Duodenal mucosa (tissue), 2 donors: ENCODE results near the gene ARL16.

ENCODE experiments used
- H3K27ac ChIP-seq: one replicate; pipeline ENCODE4 v1.7.0; 2013; ENCODE audit warnings: low read depth, low read length
- H3K27me3 ChIP-seq, 2 donors: one replicate each; pipeline ENCODE4 v1.7.0; 2013; ENCODE audit warnings: low read length in 2 of 2, control low read depth in 1 of 2; ENCODE audit not compliant: insufficient read depth in 2 of 2, control insufficient read depth in 1 of 2
- H3K36me3 ChIP-seq, 2 donors: one replicate each; pipeline ENCODE4 v1.7.0; 2013; ENCODE audit warnings: low read length in 2 of 2, control low read depth in 1 of 2; ENCODE audit not compliant: insufficient read depth in 2 of 2, control insufficient read depth in 1 of 2
- H3K4me1 ChIP-seq, 2 donors: one replicate each; pipeline ENCODE4 v1.7.0; 2013; ENCODE audit warnings: low read length in 2 of 2, control low read depth in 1 of 2; ENCODE audit not compliant: insufficient read depth in 2 of 2, control insufficient read depth in 1 of 2
- H3K4me3 ChIP-seq, 2 donors: one replicate each; pipeline ENCODE4 v1.7.0; 2013; ENCODE audit warnings: low read length in 2 of 2, low read depth in 1 of 2
- H3K9ac ChIP-seq, 2 donors: one replicate each; pipeline ENCODE4 v1.7.0; 2013; ENCODE audit warnings: low read length in 2 of 2, low read depth in 1 of 2
- H3K9me3 ChIP-seq, 2 donors: one replicate each; pipeline ENCODE4 v1.7.0; 2013; ENCODE audit warnings: low read length in 2 of 2, control low read depth in 1 of 2; ENCODE audit not compliant: control insufficient read depth in 1 of 2

ARL16 gene

DNA sequence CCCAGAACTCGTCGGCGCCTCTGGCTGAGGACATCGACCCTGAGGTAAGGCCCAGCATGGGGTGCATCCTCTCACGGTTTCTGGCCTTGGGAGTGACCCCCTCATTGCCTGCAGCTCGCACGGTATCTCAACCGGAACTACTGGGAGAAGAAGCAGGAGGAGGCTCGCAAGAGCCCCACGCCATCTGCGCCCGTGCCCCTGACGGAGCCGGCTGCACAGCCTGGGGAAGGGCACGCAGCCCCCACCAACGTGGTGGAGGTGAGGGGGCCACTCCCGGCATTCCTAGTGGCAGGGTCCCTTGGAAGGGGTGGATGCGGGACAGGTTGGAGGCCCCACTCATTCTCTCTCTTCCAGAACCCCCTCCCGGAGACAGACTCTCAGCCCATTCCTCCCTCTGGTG lies 11.2 kb upstream of the ARL16 start:
- H3K27ac ChIP-seq: no peak overlapping the region
- no peak overlapping the region for H3K4me3 ChIP-seq
- H3K27me3 ChIP-seq: no peaks in the 10 kb centered on the region
- H3K36me3 ChIP-seq: peaks cover 50 to 93% of the 10 kb centered on the region in 2 donors
- H3K4me1 ChIP-seq: no peaks in the 10 kb centered on the region
- no peak overlapping the region for H3K9ac ChIP-seq
- no peaks in the 10 kb centered on the region for H3K9me3 ChIP-seq

DNA sequence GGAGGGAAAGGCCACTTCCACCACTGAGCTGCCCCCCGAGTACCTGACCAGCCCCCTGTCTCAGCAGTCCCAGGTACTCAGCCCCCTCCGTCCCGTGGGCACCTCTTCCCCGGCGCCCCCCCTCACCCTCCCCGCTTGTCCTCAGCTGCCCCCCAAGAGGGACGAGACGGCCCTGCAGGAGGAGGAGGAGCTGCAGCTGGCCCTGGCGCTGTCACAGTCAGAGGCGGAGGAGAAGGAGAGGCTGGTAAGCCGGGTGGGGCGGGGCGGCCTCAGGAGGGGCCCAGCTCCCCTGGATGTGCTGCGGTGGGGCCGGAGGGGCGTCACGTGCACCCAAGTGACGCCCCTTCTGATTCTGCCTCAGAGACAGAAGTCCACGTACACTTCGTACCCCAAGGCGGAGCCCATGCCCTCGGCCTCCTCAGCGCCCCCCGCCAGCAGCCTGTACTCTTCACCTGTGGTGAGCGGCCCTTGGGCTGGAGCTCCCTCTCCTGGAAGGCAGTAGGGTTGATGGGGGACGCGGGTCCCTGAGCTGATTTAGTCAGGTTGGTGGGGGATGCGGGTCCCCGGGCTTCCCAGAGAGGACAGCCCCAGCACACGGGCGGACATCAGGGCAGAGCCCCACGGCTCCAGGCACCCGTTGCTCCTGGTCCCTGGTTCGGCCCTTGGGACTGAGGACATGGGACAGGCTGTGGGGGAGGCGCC lies 10.1 kb upstream of the ARL16 start:
- no peak overlapping the region for H3K9ac ChIP-seq
- H3K4me1 ChIP-seq: no peaks in the 10 kb centered on the region
- H3K9me3 ChIP-seq: no peaks in the 10 kb centered on the region
- H3K27me3 ChIP-seq: no peaks in the 10 kb centered on the region
- H3K4me3 ChIP-seq: no peak overlapping the region
- H3K36me3 ChIP-seq: peaks cover 45 to 95% of the 10 kb centered on the region in 2 donors
- H3K27ac ChIP-seq: no peak overlapping the region

DNA sequence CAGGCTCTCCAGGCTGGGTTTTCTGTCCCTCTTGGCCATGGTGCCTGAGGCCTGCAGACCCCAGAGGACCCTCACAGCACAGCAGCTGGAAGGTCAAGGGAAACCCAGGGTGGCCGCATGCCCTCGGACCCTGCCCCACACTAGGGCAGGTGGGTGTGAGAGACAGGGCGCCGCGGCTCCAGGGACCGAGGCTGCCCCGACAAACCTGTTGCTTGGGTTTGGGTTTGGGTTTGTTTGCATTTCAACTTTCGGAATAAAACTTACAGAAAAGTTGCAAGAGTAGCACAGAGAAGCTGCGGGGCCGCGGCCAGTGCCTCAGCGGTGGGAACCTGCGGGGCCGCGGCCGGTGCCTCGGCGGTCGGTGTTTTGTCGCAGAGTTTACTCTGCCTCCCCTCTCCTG lies 8.0 kb upstream of the ARL16 start:
- H3K27ac ChIP-seq: no peak overlapping the region
- H3K4me1 ChIP-seq: no peaks in the 10 kb centered on the region
- H3K9ac ChIP-seq: no peak overlapping the region
- peaks cover 48 to 95% of the 10 kb centered on the region in 2 donors for H3K36me3 ChIP-seq
- no peak overlapping the region for H3K4me3 ChIP-seq
- no peaks in the 10 kb centered on the region for H3K9me3 ChIP-seq
- no peaks in the 10 kb centered on the region for H3K27me3 ChIP-seq

DNA sequence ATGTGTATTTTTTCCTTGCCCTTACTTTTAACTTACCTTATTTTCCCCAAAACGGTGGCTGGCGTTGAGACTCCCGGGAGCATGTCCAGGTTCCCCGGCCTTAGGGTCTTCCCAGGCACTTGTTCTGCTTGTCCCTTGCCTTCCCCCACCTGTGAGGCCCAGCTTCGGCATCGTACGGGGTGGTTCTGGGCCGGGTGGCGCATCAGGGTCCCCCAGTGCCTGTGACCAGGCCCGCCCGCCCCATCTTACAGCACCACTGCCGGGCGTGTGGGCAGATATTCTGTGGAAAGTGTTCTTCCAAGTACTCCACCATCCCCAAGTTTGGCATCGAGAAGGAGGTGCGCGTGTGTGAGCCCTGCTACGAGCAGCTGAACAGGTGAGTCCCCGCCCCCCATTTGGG lies 7.6 kb upstream of the ARL16 start:
- Histone ChIP-seq H3K9me3 (no peaks in the 10 kb centered on the region), H3K4me1 (no peaks in the 10 kb centered on the region), H3K27me3 (no peaks in the 10 kb centered on the region), H3K9ac (no peak overlapping the region), H3K4me3 (no peak overlapping the region), H3K36me3 (peaks cover 51 to 95% of the 10 kb centered on the region in 2 donors), H3K27ac (no peak overlapping the region)

DNA sequence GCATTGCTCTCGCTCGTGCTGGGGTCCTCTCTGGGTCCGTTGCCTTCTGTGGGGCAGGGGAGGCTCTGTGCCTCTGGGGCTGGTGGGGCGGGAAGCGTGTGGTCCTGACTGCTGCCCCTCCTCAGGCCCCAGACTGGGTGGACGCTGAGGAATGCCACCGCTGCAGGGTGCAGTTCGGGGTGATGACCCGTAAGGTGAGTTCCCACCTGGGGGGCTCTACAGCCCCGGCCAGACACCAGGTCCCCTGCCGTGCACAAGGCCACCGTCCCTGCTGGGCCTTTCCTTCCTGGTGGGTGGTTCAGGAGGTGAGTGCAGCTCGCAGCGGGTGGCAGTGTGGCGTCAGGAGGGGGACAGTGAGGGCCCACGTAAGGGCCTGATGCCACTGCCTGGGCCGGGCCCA lies 7.0 kb upstream of the ARL16 start:
- Histone ChIP-seq H3K9ac (no peak overlapping the region), H3K27me3 (no peaks in the 10 kb centered on the region), H3K36me3 (peaks cover 52 to 95% of the 10 kb centered on the region in 2 donors), H3K4me3 (no peak overlapping the region), H3K4me1 (peaks cover 1 to 2% of the 10 kb centered on the region in 2 donors), H3K27ac (no peak overlapping the region), H3K9me3 (no peaks in the 10 kb centered on the region)

DNA sequence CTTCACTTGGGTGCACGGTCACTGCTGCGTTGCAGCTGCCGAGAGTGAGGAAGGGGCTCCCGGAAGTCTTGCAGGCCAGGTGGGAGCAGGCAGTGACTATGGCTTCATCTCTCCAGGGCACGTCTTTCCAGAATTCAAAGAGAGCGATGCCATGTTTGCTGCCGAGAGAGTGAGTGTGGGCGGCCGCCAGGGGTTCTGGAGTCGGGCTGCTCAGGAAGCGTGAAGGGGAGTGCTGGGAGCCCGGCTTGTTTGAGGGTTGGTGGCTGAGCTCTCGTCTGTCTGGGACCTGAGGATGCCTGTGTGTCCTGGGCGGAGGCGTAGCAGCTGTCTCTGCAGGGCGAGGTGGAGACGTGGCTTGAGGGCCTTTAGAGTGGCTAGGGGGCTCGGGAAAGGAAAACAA lies 6.5 kb upstream of the ARL16 start:
- Histone ChIP-seq H3K9me3 (no peaks in the 10 kb centered on the region), H3K36me3 (peaks cover 48 to 91% of the 10 kb centered on the region in 2 donors)

DNA sequence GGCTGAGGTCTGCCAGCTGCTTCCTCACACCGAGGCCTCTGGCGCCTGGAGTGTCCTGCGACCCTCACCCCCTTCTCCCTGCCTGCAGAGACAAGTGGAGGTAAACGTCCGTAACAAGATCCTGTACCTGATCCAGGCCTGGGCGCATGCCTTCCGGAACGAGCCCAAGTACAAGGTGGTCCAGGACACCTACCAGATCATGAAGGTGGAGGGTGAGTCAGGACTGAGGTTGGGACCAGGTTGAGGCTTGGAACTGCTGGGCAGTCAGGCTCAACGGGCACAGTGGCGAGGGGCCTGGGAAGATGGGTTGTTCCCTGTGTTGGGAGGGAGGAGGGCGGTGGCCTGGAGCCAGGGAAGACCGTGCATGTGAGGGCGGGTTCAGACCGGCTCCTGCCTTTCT lies 5.0 kb upstream of the ARL16 start:
- Histone ChIP-seq H3K36me3 (peaks cover 34 to 77% of the 10 kb centered on the region in 2 donors), H3K4me1 (peaks cover 14% of the 10 kb centered on the region in 2 donors), H3K9ac (no peak overlapping the region), H3K27ac (peak overlapping the region; percentile 10), H3K4me3 (no peak overlapping the region), H3K27me3 (no peaks in the 10 kb centered on the region), H3K9me3 (no peaks in the 10 kb centered on the region)

More for the DNA sequence above, 6.5 kb upstream of the ARL16 start:
- H3K27ac ChIP-seq: no peak overlapping the region
- peaks cover 6% of the 10 kb centered on the region in 2 donors for H3K4me1 ChIP-seq
- H3K4me3 ChIP-seq: no peak overlapping the region
- no peak overlapping the region for H3K9ac ChIP-seq
- H3K27me3 ChIP-seq: no peaks in the 10 kb centered on the region

DNA sequence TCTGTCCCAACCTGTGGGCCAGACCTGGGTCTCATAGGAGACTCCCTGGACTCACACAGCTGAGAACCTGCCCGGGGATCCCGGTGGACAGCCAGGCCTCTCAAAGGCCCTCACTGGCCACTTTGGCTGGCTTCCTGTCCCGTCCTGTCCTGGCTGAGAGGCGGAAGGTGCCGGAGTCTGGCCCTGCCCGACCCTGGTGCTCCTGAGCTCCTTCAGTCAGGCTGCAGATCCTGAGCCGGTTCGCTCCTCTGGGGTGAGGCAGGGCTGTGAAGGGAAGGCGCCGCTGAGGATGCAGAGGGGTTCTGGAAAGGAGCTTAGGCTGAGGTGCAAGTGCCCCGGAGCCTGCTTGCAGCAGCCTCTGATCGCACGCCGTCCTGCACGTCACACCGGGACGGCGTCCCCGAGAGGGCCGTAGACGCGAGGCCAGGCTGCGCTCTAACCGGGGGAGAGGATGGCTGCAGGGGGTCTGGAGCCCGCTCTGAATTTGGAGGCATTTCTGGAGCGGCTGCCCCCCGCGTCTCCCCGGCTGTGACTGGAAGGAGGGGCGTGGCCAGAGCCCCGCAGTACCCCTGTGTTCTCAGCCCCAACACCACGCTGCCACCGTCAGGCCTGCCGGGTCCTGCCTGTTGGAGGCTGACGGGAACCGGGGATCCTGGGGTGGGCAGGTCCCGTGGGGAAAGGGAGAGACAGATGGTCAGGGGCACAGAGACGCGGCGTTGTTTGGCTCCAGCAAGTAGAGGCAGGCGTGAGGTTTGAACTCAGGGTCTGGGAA lies 4.4 kb upstream of the ARL16 start:
- Histone ChIP-seq H3K27ac (no peak overlapping the region), H3K9ac (no peak overlapping the region), H3K27me3 (no peaks in the 10 kb centered on the region), H3K9me3 (no peaks in the 10 kb centered on the region), H3K4me1 (peaks cover 14 to 16% of the 10 kb centered on the region in 2 donors), H3K4me3 (no peak overlapping the region), H3K36me3 (peaks cover 27 to 72% of the 10 kb centered on the region in 2 donors)

DNA sequence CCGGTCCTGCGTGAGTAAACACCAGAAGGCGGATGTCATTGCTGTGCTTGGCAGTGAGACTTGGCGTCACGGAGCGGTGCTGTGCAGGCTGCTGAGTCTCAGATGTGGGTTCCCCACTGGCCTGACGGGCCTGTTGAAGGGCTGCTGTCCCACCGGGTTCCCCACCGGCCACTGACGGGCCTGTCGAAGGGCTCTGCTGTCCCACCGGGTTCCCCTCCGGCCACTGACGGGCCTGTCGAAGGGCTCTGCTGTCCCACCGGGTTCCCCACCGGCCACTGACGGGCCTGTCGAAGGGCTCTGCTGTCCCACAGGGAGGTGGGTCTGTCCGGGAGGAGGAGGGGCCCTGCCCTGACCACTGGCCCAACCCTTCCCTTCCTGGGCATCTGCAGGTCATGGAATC lies 3.0 kb upstream of the ARL16 start:
- peaks cover 27 to 62% of the 10 kb centered on the region in 2 donors for H3K36me3 ChIP-seq

DNA sequence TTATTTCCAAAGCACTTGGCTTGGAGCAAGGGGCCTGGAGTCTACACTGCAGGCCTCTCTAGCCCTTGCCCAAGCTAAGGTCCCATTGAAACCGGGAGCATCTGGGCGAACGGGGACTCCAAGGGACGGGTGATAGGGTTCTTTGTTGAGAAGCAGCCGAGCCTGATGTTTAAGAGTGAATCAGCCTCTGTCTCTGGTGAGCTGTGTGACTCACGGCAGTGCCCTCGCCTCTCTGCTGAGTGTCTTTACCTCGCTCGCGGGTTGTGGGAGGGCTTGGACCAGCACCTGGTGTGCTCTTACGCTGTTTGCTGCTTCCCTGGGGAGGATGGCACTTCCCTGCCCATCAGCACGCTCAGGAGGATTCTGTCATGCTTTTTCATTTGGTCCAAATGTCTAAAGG lies 1.5 kb upstream of the ARL16 start:
- Histone ChIP-seq H3K4me3 (peak overlapping the region; percentile 92), H3K4me1 (peaks cover 14 to 23% of the 10 kb centered on the region in 2 donors), H3K27me3 (no peaks in the 10 kb centered on the region), H3K9me3 (no peaks in the 10 kb centered on the region), H3K36me3 (peaks cover 25 to 50% of the 10 kb centered on the region in 2 donors), H3K9ac (peak overlapping the region; percentile 84 to 88), H3K27ac (no peak overlapping the region)

More for the DNA sequence above, 3.0 kb upstream of the ARL16 start:
- peaks cover 14 to 23% of the 10 kb centered on the region in 2 donors for H3K4me1 ChIP-seq
- H3K4me3 ChIP-seq: no peak overlapping the region
- H3K9ac ChIP-seq: no peak overlapping the region
- no peaks in the 10 kb centered on the region for H3K9me3 ChIP-seq
- no peaks in the 10 kb centered on the region for H3K27me3 ChIP-seq
- H3K27ac ChIP-seq: no peak overlapping the region
